ENCODE data around the gene B9D2.
"Not testable (repeated sequence)": the region's sequence is repeated elsewhere in the genome, so short reads cannot be mapped to it uniquely, and the experiment has no call there.

The B9D2 gene

GRCh38 chr19:41351339-41352245 lies 12.4 kb downstream of the B9D2 start:
- Histone ChIP-seq H3K27me3 (ENCODE audit: control insufficient read depth in 5 of 5, insufficient read depth in 4 of 5, low read length in 5 of 5) (peaks cover 0 to 18% (median 6%) of the 10 kb centered on the region in 5 donors), H3K4me3 (ENCODE audit: low read depth in 1 of 5, low read length in 5 of 5) (peak overlapping the region; percentile 69 to 89 (median 83)), H3K4me1 (ENCODE audit: control insufficient read depth in 5 of 5, insufficient read depth in 5 of 5, low read length in 5 of 5) (peaks cover 4 to 70% (median 42%) of the 10 kb centered on the region in 5 donors), H3K9ac (ENCODE audit: low read length in 5 of 5) (peak overlapping the region; percentile 9 to 80 (median 77)), H3K27ac (ENCODE audit: low read depth, low read length) (peak overlapping the region; percentile 71), H3K9me3 (ENCODE audit: control insufficient read depth in 5 of 5, low read length in 5 of 5) (no peaks in the 10 kb centered on the region), H3K36me3 (ENCODE audit: control insufficient read depth in 5 of 5, insufficient read depth in 5 of 5, low read length in 5 of 5) (peaks cover 0 to 12% (median 5%) of the 10 kb centered on the region in 5 donors)

- peaks cover 0 to 18% (median 6%) of the 10 kb centered on the region in 5 donors for H3K27me3 ChIP-seq (ENCODE audit: control insufficient read depth in 5 of 5, insufficient read depth in 4 of 5, low read length in 5 of 5)
- H3K9ac ChIP-seq (ENCODE audit: low read length in 5 of 5) = peak overlapping the region in 4 of 5 donors; percentile 35 to 80 (median 78)
- H3K4me1 ChIP-seq (ENCODE audit: control insufficient read depth in 5 of 5, insufficient read depth in 5 of 5, low read length in 5 of 5) = peaks cover 4 to 66% (median 42%) of the 10 kb centered on the region in 5 donors
- H3K9me3 ChIP-seq (ENCODE audit: control insufficient read depth in 5 of 5, low read length in 5 of 5) = no peaks in the 10 kb centered on the region
- peak overlapping the region; percentile 71 for H3K27ac ChIP-seq (ENCODE audit: low read depth, low read length)
- H3K4me3 ChIP-seq (ENCODE audit: low read depth in 1 of 5, low read length in 5 of 5) = peak overlapping the region; percentile 69 to 89 (median 79)
- H3K36me3 ChIP-seq (ENCODE audit: control insufficient read depth in 5 of 5, insufficient read depth in 5 of 5, low read length in 5 of 5) = peaks cover 0 to 19% (median 7%) of the 10 kb centered on the region in 5 donors
These were observed 13.1 kb downstream of the B9D2 start for GRCh38 chr19:41350735-41351338.

- not testable (repeated sequence) for H3K27ac ChIP-seq (ENCODE audit: low read depth, low read length)
- peaks cover 0 to 11% (median 3%) of the 10 kb centered on the region in 5 donors for H3K27me3 ChIP-seq (ENCODE audit: control insufficient read depth in 5 of 5, insufficient read depth in 4 of 5, low read length in 5 of 5)
These were observed 17.0 kb downstream of the B9D2 start for GRCh38 chr19:41346916-41347315.

GRCh38 chr19:41344162-41344561 lies 19.8 kb downstream of the B9D2 start:
- H3K4me1 ChIP-seq (ENCODE audit: control insufficient read depth in 5 of 5, insufficient read depth in 5 of 5, low read length in 5 of 5) = peaks cover 3 to 17% (median 7%) of the 10 kb centered on the region in 5 donors
- no peak overlapping the region for H3K4me3 ChIP-seq (ENCODE audit: low read depth in 1 of 5, low read length in 5 of 5)
- H3K36me3 ChIP-seq (ENCODE audit: control insufficient read depth in 5 of 5, insufficient read depth in 5 of 5, low read length in 5 of 5) = peaks cover 3 to 61% (median 29%) of the 10 kb centered on the region in 5 donors
- H3K9ac ChIP-seq (ENCODE audit: low read length in 5 of 5) = no peak overlapping the region
- no peaks in the 10 kb centered on the region for H3K9me3 ChIP-seq (ENCODE audit: control insufficient read depth in 5 of 5, low read length in 5 of 5)
- H3K27ac ChIP-seq (ENCODE audit: low read depth, low read length) = no peak overlapping the region
- H3K27me3 ChIP-seq (ENCODE audit: control insufficient read depth in 5 of 5, insufficient read depth in 4 of 5, low read length in 5 of 5) = no peaks in the 10 kb centered on the region

More at GRCh38 chr19:41346916-41347315, 17.0 kb downstream of the B9D2 start:
- H3K9me3 ChIP-seq (ENCODE audit: control insufficient read depth in 5 of 5, low read length in 5 of 5); H3K4me3 ChIP-seq (ENCODE audit: low read depth in 1 of 5, low read length in 5 of 5); H3K9ac ChIP-seq (ENCODE audit: low read length in 5 of 5): not testable (repeated sequence)
- Histone ChIP-seq H3K36me3 (ENCODE audit: control insufficient read depth in 5 of 5, insufficient read depth in 5 of 5, low read length in 5 of 5) (peaks cover 0 to 39% (median 25%) of the 10 kb centered on the region in 5 donors), H3K4me1 (ENCODE audit: control insufficient read depth in 5 of 5, insufficient read depth in 5 of 5, low read length in 5 of 5) (peaks cover 4 to 40% (median 24%) of the 10 kb centered on the region in 5 donors)

GRCh38 chr19:41341669-41342490 lies 22.1 kb downstream of the B9D2 start:
- H3K36me3 ChIP-seq (ENCODE audit: control insufficient read depth in 5 of 5, insufficient read depth in 5 of 5, low read length in 5 of 5) = peaks cover 3 to 57% (median 24%) of the 10 kb centered on the region in 5 donors
- peaks cover 0 to 13% (median 7%) of the 10 kb centered on the region in 5 donors for H3K4me1 ChIP-seq (ENCODE audit: control insufficient read depth in 5 of 5, insufficient read depth in 5 of 5, low read length in 5 of 5)
- H3K9ac ChIP-seq (ENCODE audit: low read length in 5 of 5) = no peak overlapping the region
- no peak overlapping the region for H3K4me3 ChIP-seq (ENCODE audit: low read depth in 1 of 5, low read length in 5 of 5)
- H3K27me3 ChIP-seq (ENCODE audit: control insufficient read depth in 5 of 5, insufficient read depth in 4 of 5, low read length in 5 of 5) = no peaks in the 10 kb centered on the region
- no peak overlapping the region for H3K27ac ChIP-seq (ENCODE audit: low read depth, low read length)
- no peaks in the 10 kb centered on the region for H3K9me3 ChIP-seq (ENCODE audit: control insufficient read depth in 5 of 5, low read length in 5 of 5)

GRCh38 chr19:41339936-41340335 lies 24.0 kb downstream of the B9D2 start:
- peaks cover 3 to 50% (median 25%) of the 10 kb centered on the region in 5 donors for H3K36me3 ChIP-seq (ENCODE audit: control insufficient read depth in 5 of 5, insufficient read depth in 5 of 5, low read length in 5 of 5)
- no peaks in the 10 kb centered on the region for H3K9me3 ChIP-seq (ENCODE audit: control insufficient read depth in 5 of 5, low read length in 5 of 5)
- H3K27me3 ChIP-seq (ENCODE audit: control insufficient read depth in 5 of 5, insufficient read depth in 4 of 5, low read length in 5 of 5) = no peaks in the 10 kb centered on the region
- H3K9ac ChIP-seq (ENCODE audit: low read length in 5 of 5) = no peak overlapping the region
- no peak overlapping the region for H3K27ac ChIP-seq (ENCODE audit: low read depth, low read length)
- H3K4me3 ChIP-seq (ENCODE audit: low read depth in 1 of 5, low read length in 5 of 5) = no peak overlapping the region
- H3K4me1 ChIP-seq (ENCODE audit: control insufficient read depth in 5 of 5, insufficient read depth in 5 of 5, low read length in 5 of 5) = peaks cover 0 to 20% (median 7%) of the 10 kb centered on the region in 5 donors

- H3K27ac ChIP-seq (ENCODE audit: low read depth, low read length) = no peak overlapping the region
These were observed 28.5 kb downstream of the B9D2 start for GRCh38 chr19:41335467-41335866.

GRCh38 chr19:41334793-41335192 lies 29.2 kb downstream of the B9D2 start:
- Histone ChIP-seq H3K27ac (ENCODE audit: low read depth, low read length) (peak overlapping the region; percentile 23), H3K9me3 (ENCODE audit: control insufficient read depth in 5 of 5, low read length in 5 of 5) (no peaks in the 10 kb centered on the region), H3K9ac (ENCODE audit: low read length in 5 of 5) (peak overlapping the region in 1 of 5 donors; percentile 89), H3K4me3 (ENCODE audit: low read depth in 1 of 5, low read length in 5 of 5) (no peak overlapping the region), H3K4me1 (ENCODE audit: control insufficient read depth in 5 of 5, insufficient read depth in 5 of 5, low read length in 5 of 5) (peaks cover 0 to 21% (median 2%) of the 10 kb centered on the region in 5 donors), H3K27me3 (ENCODE audit: control insufficient read depth in 5 of 5, insufficient read depth in 4 of 5, low read length in 5 of 5) (no peaks in the 10 kb centered on the region), H3K36me3 (ENCODE audit: control insufficient read depth in 5 of 5, insufficient read depth in 5 of 5, low read length in 5 of 5) (peaks cover 0 to 40% (median 16%) of the 10 kb centered on the region in 5 donors)

More at GRCh38 chr19:41335467-41335866, 28.5 kb downstream of the B9D2 start:
- Histone ChIP-seq H3K36me3 (ENCODE audit: control insufficient read depth in 5 of 5, insufficient read depth in 5 of 5, low read length in 5 of 5) (peaks cover 0 to 41% (median 12%) of the 10 kb centered on the region in 5 donors), H3K4me1 (ENCODE audit: control insufficient read depth in 5 of 5, insufficient read depth in 5 of 5, low read length in 5 of 5) (peaks cover 0 to 18% (median 2%) of the 10 kb centered on the region in 5 donors), H3K27me3 (ENCODE audit: control insufficient read depth in 5 of 5, insufficient read depth in 4 of 5, low read length in 5 of 5) (no peaks in the 10 kb centered on the region), H3K9me3 (ENCODE audit: control insufficient read depth in 5 of 5, low read length in 5 of 5) (no peaks in the 10 kb centered on the region), H3K4me3 (ENCODE audit: low read depth in 1 of 5, low read length in 5 of 5) (no peak overlapping the region), H3K9ac (ENCODE audit: low read length in 5 of 5) (no peak overlapping the region)

GRCh38 chr19:41332468-41332867 lies 31.5 kb downstream of the B9D2 start:
- no peak overlapping the region for H3K27ac ChIP-seq (ENCODE audit: low read depth, low read length)
- H3K9ac ChIP-seq (ENCODE audit: low read length in 5 of 5) = no peak overlapping the region
- H3K27me3 ChIP-seq (ENCODE audit: control insufficient read depth in 5 of 5, insufficient read depth in 4 of 5, low read length in 5 of 5) = peaks cover 0 to 9% (median 7%) of the 10 kb centered on the region in 5 donors
- peaks cover 0 to 38% (median 20%) of the 10 kb centered on the region in 5 donors for H3K36me3 ChIP-seq (ENCODE audit: control insufficient read depth in 5 of 5, insufficient read depth in 5 of 5, low read length in 5 of 5)
- H3K4me1 ChIP-seq (ENCODE audit: control insufficient read depth in 5 of 5, insufficient read depth in 5 of 5, low read length in 5 of 5) = peaks cover 6 to 39% (median 13%) of the 10 kb centered on the region in 5 donors
- H3K4me3 ChIP-seq (ENCODE audit: low read depth in 1 of 5, low read length in 5 of 5) = no peak overlapping the region
- H3K9me3 ChIP-seq (ENCODE audit: control insufficient read depth in 5 of 5, low read length in 5 of 5) = no peaks in the 10 kb centered on the region
